Tibial nerve (tissue), 4 donors: ENCODE data around the gene NUP62. TPM values are rescaled to one million over a fixed set of nuclear protein-coding genes. Genes with fewer than 3 reads are reported as not detected.

ENCODE experiments used
- DNase-seq, 2 donors: peaks; one replicate each; pipeline ENCODE4 v3.0.0-alpha.2; 2019; ENCODE audit warnings: low spot score in 2 of 2
- H3K27ac ChIP-seq, 4 donors: fragments of 200-600 bp; sonication (generic) in 3 of 4; one replicate each; pipeline ENCODE4 v1.5.1; 2017 to 2019; ENCODE audit warnings: mild to moderate bottlenecking in 1 of 4
- H3K27me3 ChIP-seq, 2 donors: fragments of 200-600 bp; sonication (generic) in 1 of 2; one replicate each; pipeline versions ENCODE4 v1.5.1 to v1.6.0; 2017 to 2019
- H3K36me3 ChIP-seq, 3 donors: fragments of 200-600 bp; sonication (generic); one replicate each; pipeline ENCODE4 v1.5.1; 2018 to 2019
- H3K4me1 ChIP-seq, 4 donors: fragments of 200-600 bp; sonication (generic) in 3 of 4; one replicate each; pipeline ENCODE4 v1.5.1; 2017 to 2019
- H3K4me3 ChIP-seq, 4 donors: fragments of 200-600 bp; sonication (generic) in 3 of 4; one replicate each; pipeline ENCODE4 v1.5.1; 2017 to 2019; ENCODE audit warnings: mild to moderate bottlenecking in 1 of 4, moderate library complexity in 1 of 4
- H3K9me3 ChIP-seq, 4 donors: fragments of 200-600 bp; sonication (generic) in 3 of 4; one replicate each; pipeline ENCODE4 v1.5.1; 2017 to 2019
- EP300 ChIP-seq, 2 donors: sonication (generic); formaldehyde crosslinking; IDR thresholded peaks; one replicate each; pipeline ENCODE4 v1.6.1; 2017; ENCODE audit warnings: antibody characterized with exemption in 2 of 2, mild to moderate bottlenecking in 1 of 2
- POLR2A ChIP-seq, 2 donors: fragments of 450-650 bp; IDR thresholded peaks; one replicate each; pipeline ENCODE4 v1.6.1; 2017; ENCODE audit warnings: antibody characterized with exemption in 2 of 2, mild to moderate bottlenecking in 2 of 2, moderate library complexity in 2 of 2
- WGBS, 2 donors: methylation state at CpG; one replicate each; pipeline ENCODE4 v1.1.5; 2018; 5-methylcytosine and 5-hydroxymethylcytosine counted together
- total RNA-seq, 4 donors: library from RNA; depleted of rRNA; stranded (reverse); fragments of >200 nt; gene quantifications; one replicate each; pipeline ENCODE4 v1.1.0, GENCODE V29; 2016
- TF ChIP-seq, protein P1 (sequence below), 5 experiments: fragments of 200-600 bp in 3 of 5; fragments of 450-650 bp in 2 of 5; sonication (generic) in 3 of 5; IDR thresholded peaks; one replicate each; pipeline ENCODE4 v1.5.1; 2016 to 2019; ENCODE audit warnings: antibody characterized with exemption in 5 of 5, mild to moderate bottlenecking in 3 of 5, moderate library complexity in 2 of 5

Gene NUP62, protein sequence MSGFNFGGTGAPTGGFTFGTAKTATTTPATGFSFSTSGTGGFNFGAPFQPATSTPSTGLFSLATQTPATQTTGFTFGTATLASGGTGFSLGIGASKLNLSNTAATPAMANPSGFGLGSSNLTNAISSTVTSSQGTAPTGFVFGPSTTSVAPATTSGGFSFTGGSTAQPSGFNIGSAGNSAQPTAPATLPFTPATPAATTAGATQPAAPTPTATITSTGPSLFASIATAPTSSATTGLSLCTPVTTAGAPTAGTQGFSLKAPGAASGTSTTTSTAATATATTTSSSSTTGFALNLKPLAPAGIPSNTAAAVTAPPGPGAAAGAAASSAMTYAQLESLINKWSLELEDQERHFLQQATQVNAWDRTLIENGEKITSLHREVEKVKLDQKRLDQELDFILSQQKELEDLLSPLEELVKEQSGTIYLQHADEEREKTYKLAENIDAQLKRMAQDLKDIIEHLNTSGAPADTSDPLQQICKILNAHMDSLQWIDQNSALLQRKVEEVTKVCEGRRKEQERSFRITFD
- 10 to 100 TPM; 32.8 to 43.5 (median 38.7) TPM for total RNA-seq

DNA sequence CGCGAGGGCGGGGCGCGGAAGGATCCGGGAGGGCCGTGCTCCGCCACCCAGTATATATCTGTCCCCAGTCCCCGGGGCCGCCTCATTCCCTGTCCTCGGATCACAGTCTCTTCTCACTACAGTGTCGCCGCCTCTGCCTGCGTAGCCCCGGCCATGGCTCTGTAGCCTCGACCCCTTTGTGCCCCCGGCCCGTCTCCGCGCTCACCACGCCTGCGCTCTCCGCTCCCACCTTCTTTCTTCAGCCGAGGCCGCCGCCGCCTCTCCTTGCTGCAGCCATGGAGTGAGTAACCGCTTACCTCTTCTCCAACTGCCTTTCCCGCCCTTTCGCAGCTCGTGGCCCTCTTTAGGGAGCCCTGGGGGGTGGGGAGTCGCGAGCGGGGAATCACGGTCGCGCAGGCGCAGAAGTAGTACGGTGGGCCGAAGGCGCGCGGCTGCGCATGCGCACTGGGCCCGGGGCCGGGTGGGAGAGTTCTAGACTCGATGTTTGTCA lies at the start of gene NUP62, which contains the start of gene ATF5:
NUP62 (minus strand) TSS at position 384 of the 490 bp plus-strand sequence. CDS start 19,697 bp downstream, outside the sequence.
ATF5 (plus strand) TSS at position 85 of the 490 bp plus-strand sequence. CDS start 1,646 bp downstream, outside the sequence.
- Histone ChIP-seq H3K27ac (peak within 1 kb of the TSS; percentile 87 to 95 (median 94)), H3K4me3 (peak within 1 kb of the TSS; percentile 92 to 94 (median 92)), H3K27me3 (no peaks in the 10 kb centered on the region), H3K36me3 (peaks cover 0 to 47% (median 0%) of the 10 kb centered on the region in 3 donors), H3K4me1 (peaks cover 0 to 49% (median 23%) of the 10 kb centered on the region in 4 donors), H3K9me3 (no peaks in the 10 kb centered on the region)
- TF ChIP-seq, protein P1, sequence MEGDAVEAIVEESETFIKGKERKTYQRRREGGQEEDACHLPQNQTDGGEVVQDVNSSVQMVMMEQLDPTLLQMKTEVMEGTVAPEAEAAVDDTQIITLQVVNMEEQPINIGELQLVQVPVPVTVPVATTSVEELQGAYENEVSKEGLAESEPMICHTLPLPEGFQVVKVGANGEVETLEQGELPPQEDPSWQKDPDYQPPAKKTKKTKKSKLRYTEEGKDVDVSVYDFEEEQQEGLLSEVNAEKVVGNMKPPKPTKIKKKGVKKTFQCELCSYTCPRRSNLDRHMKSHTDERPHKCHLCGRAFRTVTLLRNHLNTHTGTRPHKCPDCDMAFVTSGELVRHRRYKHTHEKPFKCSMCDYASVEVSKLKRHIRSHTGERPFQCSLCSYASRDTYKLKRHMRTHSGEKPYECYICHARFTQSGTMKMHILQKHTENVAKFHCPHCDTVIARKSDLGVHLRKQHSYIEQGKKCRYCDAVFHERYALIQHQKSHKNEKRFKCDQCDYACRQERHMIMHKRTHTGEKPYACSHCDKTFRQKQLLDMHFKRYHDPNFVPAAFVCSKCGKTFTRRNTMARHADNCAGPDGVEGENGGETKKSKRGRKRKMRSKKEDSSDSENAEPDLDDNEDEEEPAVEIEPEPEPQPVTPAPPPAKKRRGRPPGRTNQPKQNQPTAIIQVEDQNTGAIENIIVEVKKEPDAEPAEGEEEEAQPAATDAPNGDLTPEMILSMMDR (IDR thresholded peaks at IDR 0.05) = no peak
- TF ChIP-seq EP300 (IDR thresholded peaks at IDR 0.05) = peak in 1 of 2 donors; percentile 83
- peak in 1 of 2 donors; percentile 38 for TF ChIP-seq POLR2A (IDR thresholded peaks at IDR 0.05)
- WGBS, 2 donors = 0% methylated on average over 40 to 45 of the region's 48 CpGs
- DNase-seq = peak; percentile 80 to 86

DNA sequence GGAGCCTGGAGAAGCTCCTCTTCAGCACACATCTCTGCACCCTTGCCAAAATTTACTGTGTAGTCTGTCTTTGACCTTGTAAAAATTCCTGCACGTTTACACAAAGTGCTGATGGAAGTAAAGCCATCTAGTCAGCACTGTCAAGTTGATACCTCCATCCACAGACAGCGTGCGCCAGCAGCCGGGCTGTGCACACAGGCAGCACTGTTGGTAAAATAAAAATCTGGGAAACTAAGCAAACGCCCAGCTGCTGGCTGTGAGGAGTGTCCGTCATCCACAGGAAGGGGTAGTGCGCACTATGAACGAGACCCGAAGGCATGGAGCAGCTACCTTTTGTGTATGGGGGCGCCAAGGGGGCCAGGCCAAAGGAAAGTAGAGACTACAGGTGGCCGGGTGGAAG lies 49.0 kb upstream of the NUP62 start:
- H3K36me3 ChIP-seq = peaks cover 0 to 98% (median 4%) of the 10 kb centered on the region in 3 donors
- 80 to 89% methylated on average over 11 of the region's 11 CpGs for WGBS, 2 donors
- no peak for TF ChIP-seq EP300 (IDR thresholded peaks at IDR 0.05)
- TF ChIP-seq, protein P1 (IDR thresholded peaks at IDR 0.05) = no peak
- no peak for TF ChIP-seq POLR2A (IDR thresholded peaks at IDR 0.05)
- no peak for DNase-seq
- H3K27ac ChIP-seq = no peak overlapping the region
- peaks cover 0 to 2% (median 0%) of the 10 kb centered on the region in 4 donors for H3K4me1 ChIP-seq
- no peak overlapping the region for H3K4me3 ChIP-seq
- no peaks in the 10 kb centered on the region for H3K27me3 ChIP-seq
- H3K9me3 ChIP-seq = no peaks in the 10 kb centered on the region

- Histone ChIP-seq H3K9me3 (no peaks in the 10 kb centered on the region), H3K36me3 (peaks cover 0 to 98% (median 4%) of the 10 kb centered on the region in 3 donors), H3K4me3 (no peak overlapping the region), H3K27me3 (no peaks in the 10 kb centered on the region), H3K4me1 (peaks cover 0 to 4% (median 0%) of the 10 kb centered on the region in 4 donors), H3K27ac (no peak overlapping the region)
- 83 to 90% methylated on average over 18 of the region's 18 CpGs for WGBS, 2 donors
- no peak for DNase-seq
- TF ChIP-seq EP300 (IDR thresholded peaks at IDR 0.05) (no peak), POLR2A (IDR thresholded peaks at IDR 0.05) (no peak)
- TF ChIP-seq, protein P1 (IDR thresholded peaks at IDR 0.05) = no peak
These were observed 48.6 kb upstream of the NUP62 start for GRCh38 chr19:49977881-49978280.

DNA sequence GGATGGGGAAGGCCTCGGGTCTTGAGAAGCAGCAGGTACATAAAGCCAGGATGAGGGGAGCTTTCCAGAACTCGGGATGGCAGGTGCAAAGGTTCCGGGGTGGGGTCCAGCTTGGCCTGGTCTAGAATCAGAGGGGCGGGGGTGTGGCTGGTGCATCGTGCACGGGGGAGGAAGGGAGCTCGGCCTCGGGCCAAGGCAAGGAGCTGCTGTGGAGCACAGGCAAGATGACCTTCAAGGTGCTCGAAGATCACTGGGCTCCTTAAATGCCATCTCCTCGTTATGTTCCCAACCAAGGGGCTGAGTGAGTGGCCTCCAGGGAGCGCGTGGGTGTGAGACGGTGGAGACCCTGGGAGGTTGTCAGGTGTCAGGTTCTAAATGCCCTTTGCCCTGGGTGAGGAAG lies 47.8 kb upstream of the NUP62 start:
- Histone ChIP-seq H3K4me3 (no peak overlapping the region), H3K9me3 (no peaks in the 10 kb centered on the region), H3K4me1 (peaks cover 0 to 8% (median 0%) of the 10 kb centered on the region in 4 donors), H3K27me3 (no peaks in the 10 kb centered on the region), H3K27ac (no peak overlapping the region), H3K36me3 (peaks cover 0 to 90% (median 4%) of the 10 kb centered on the region in 3 donors)
- 84 to 87% methylated on average over 13 of the region's 13 CpGs for WGBS, 2 donors
- DNase-seq = no peak
- TF ChIP-seq EP300 (IDR thresholded peaks at IDR 0.05) (no peak), POLR2A (IDR thresholded peaks at IDR 0.05) (no peak)
- TF ChIP-seq, protein P1 (IDR thresholded peaks at IDR 0.05) = no peak
